GM12878 (cell line): ENCODE data around the gene TMEM192. TPM values are rescaled to one million over a fixed set of nuclear protein-coding genes. Genes with fewer than 3 reads are reported as not detected.

Experiments used
- ATAC-seq: fragments of 200-7000 bp; cut with Tn5 transposase; 3 replicates; pipeline ENCODE4 v1.9.1; 2020; ENCODE audit warnings: mild to moderate bottlenecking, moderate library complexity
- BruUV-seq: library from RNA; stranded (reverse); fragments of 400-500 nt; replicated peaks from 2 replicates; lab custom pipeline; 2021; lab: Mats Ljungman, UMichigan
- CTCF ChIA-PET: fragments of 300-600 bp; sonication (Branson Sonifier 250); formaldehyde crosslinking; extraction: SDS; loops from one replicate; lab custom pipeline; 2021; ENCODE audit warnings: inconsistent platforms; lab: Yijun Ruan, JAX
- POLR2A ChIA-PET: fragments of 350-600 bp; formaldehyde crosslinking; extraction: SDS; loops from one replicate; lab custom pipeline; 2021; ENCODE audit warnings: inconsistent platforms; lab: Charles Lee
- RAD21 ChIA-PET: fragments of 300-600 bp; sonication (Branson Sonifier 250); formaldehyde crosslinking; loops from one replicate; lab custom pipeline; 2023; ENCODE audit warnings: antibody characterized with exemption; ENCODE audit not compliant: unreplicated experiment; lab: Charles Lee
- SMC1A ChIA-PET: fragments of 300-600 bp; sonication (Branson Sonifier 250); formaldehyde crosslinking; loops from one replicate; lab custom pipeline; 2023; ENCODE audit not compliant: unreplicated experiment, uncharacterized antibody; lab: Charles Lee
- DNase-seq: peaks from one replicate; pipeline ENCODE4 v3.0.0-alpha.2; 2011; ENCODE audit warnings: low read depth, low spot score
- FAIRE-seq: peaks from 3 replicates; lab custom pipeline; 2011; peaks lifted over from hg19 to GRCh38; lab: Jason Lieb, UNC
- H2AFZ ChIP-seq: 2 replicates; pipeline ENCODE4 v1.6.0; 2011; ENCODE audit warnings: low read depth, low read length, control low read depth; ENCODE audit not compliant: control insufficient read depth
- H3K27ac ChIP-seq: 2 replicates; pipeline ENCODE4 v1.5.1; 2011; ENCODE audit warnings: control low read depth; ENCODE audit not compliant: control insufficient read depth, insufficient read depth
- H3K27me3 ChIP-seq, 2 experiments: replicated peaks in 1 of 2; 2 replicates each; pipeline versions ENCODE4 v1.6.0 to v1.6.1; 2011; ENCODE audit warnings: low read length in 1 of 2; ENCODE audit not compliant: control insufficient read depth in 2 of 2, insufficient read depth in 2 of 2
- H3K36me3 ChIP-seq, 2 experiments: 2 replicates each; pipeline ENCODE4 v1.5.1; 2011; ENCODE audit warnings: low read length in 1 of 2; ENCODE audit not compliant: control insufficient read depth in 2 of 2, insufficient read depth in 2 of 2
- H3K4me1 ChIP-seq: 2 replicates; pipeline ENCODE4 v1.6.1; 2011; ENCODE audit warnings: mild to moderate bottlenecking, low read length, moderate library complexity, mixed read lengths; ENCODE audit not compliant: control insufficient read depth, insufficient read depth
- H3K4me2 ChIP-seq: 2 replicates; pipeline ENCODE4 v1.6.0; 2011; ENCODE audit warnings: control low read depth; ENCODE audit not compliant: control insufficient read depth, insufficient read depth
- H3K4me3 ChIP-seq: fragments of 200-600 bp; sonication (generic); 2 replicates; pipeline ENCODE4 v1.5.1; 2016
- H3K79me2 ChIP-seq: 2 replicates; pipeline ENCODE4 v1.6.0; 2011; ENCODE audit warnings: low read length; ENCODE audit not compliant: control insufficient read depth, insufficient read depth
- H3K9ac ChIP-seq: 2 replicates; pipeline ENCODE4 v1.8.0; 2011; ENCODE audit warnings: low read length, control low read depth, mixed read lengths; ENCODE audit not compliant: control insufficient read depth, insufficient read depth
- H3K9me3 ChIP-seq: replicated peaks from 3 replicates; pipeline ENCODE4 v1.5.1; 2011; ENCODE audit warnings: mild to moderate bottlenecking, low read length; ENCODE audit not compliant: control insufficient read depth, insufficient read depth
- H4K20me1 ChIP-seq: 2 replicates; pipeline ENCODE4 v1.6.0; 2011; ENCODE audit not compliant: control insufficient read depth, insufficient read depth
- SMARCA5 ChIP-seq: fragments of 450-650 bp; IDR thresholded peaks from 2 replicates; pipeline ENCODE4 v1.6.1; 2017; ENCODE audit warnings: mild to moderate bottlenecking
- SUPT20H ChIP-seq: IDR thresholded peaks from 2 replicates; pipeline ENCODE4 v1.6.1; 2011; ENCODE audit warnings: low read depth, mild to moderate bottlenecking, low read length, moderate library complexity, borderline replicate concordance; ENCODE audit not compliant: control insufficient read depth
- ZZZ3 ChIP-seq: IDR thresholded peaks from 2 replicates; pipeline ENCODE4 v1.6.1; 2011; ENCODE audit warnings: low read depth; ENCODE audit not compliant: control insufficient read depth, insufficient read length
- WGBS: methylation state at CpG from one replicate; pipeline ENCODE4 v1.1.6; 2016; ENCODE audit warnings: low lambda C conversion rate; ENCODE audit not compliant: insufficient replicate concordance, insufficient coverage; ENCODE audit errors: missing lambda C conversion rate; 5-methylcytosine and 5-hydroxymethylcytosine counted together
- in situ Hi-C: fragments of 300-500 bp; cut with MboI; formaldehyde crosslinking; loops from 9 replicates; pipeline ENCODE4 v1.14.3; 2018; ENCODE audit warnings: mixed read lengths
- intact Hi-C: fragments of 100-400 bp; cut with micrococcal nuclease; formaldehyde crosslinking; loops from one replicate; pipeline ENCODE4 v1.14.2; 2022; ENCODE audit not compliant: unreplicated experiment
- polyA plus RNA-seq, 11 experiments: library from polyadenylated mRNA; depleted of rRNA in 4 of 11; unstranded in 6 of 11; stranded (reverse) in 5 of 11; fragments of >200 nt; fragmentation: Nextera tagmentation in 4 of 11; fragmentation: Illumina TruSeq in 1 of 11; extraction: Ambion mirVana in 4 of 11; extraction: Trizol in 1 of 11; gene quantifications; 1 replicate in 1 of 11; 2 replicates in 10 of 11; pipeline versions ENCODE4 v1.2.1 to v1.2.3, GENCODE V29; 2011 to 2016; ENCODE audit warnings: inconsistent platforms in 2 of 11, missing spikeins in 2 of 11, low read depth in 1 of 11
- total RNA-seq, 4 experiments: library from RNA; depleted of rRNA in 3 of 4; stranded (reverse); fragments of >200 nt in 3 of 4; fragmentation: Illumina TruSeq in 1 of 4; extraction: Trizol in 1 of 4; gene quantifications; 2 replicates each; pipeline versions ENCODE4 v1.2.1 to v1.2.3, GENCODE V29; 2013 to 2021
- TF ChIP-seq, protein P1 (sequence below): fragments of 450-650 bp; IDR thresholded peaks from 2 replicates; pipeline ENCODE4 v1.6.1; 2016; ENCODE audit warnings: mild to moderate bottlenecking
- TF ChIP-seq, protein P2 (sequence below): IDR thresholded peaks from 2 replicates; pipeline ENCODE4 v1.6.1; 2012; ENCODE audit warnings: low read depth, low read length, improper control_type of control experiment

TMEM192 gene
- total and polyA plus RNA-seq, 10 of the 15 experiments (the other 5 are each of a cell fraction or from before 2014, with no cell fraction given), result 1.8 to 16.0 (median 10.0) TPM

GRCh38 chr4:165095291-165095690 is 17.4 kb downstream of the TMEM192 start:
- BruUV-seq, result no TSS peak
- SMC1A ChIA-PET, result interaction anchor here (1.2 kb wide), 1 partner anchor 157 kb away, joined by 3 read pairs; no protein-coding TSS in a partner anchor
- Histone ChIP-seq H3K9ac (no peak overlapping the region), H2AFZ (no peak overlapping the region), H4K20me1 (no peaks in the 10 kb centered on the region), H3K4me1 (no peaks in the 10 kb centered on the region), H3K27ac (no peak overlapping the region), H3K79me2 (no peaks in the 10 kb centered on the region)
- in situ Hi-C loops, result loop anchor here (5.0 kb wide), 1 partner anchor 318 kb away; no protein-coding TSS in a partner anchor
- POLR2A ChIA-PET, result no interaction called here
- no peak for DNase-seq
- TF ChIP-seq ZZZ3, result no peak
- TF ChIP-seq SMARCA5, result no peak
- TF ChIP-seq SUPT20H, result no peak
- TF ChIP-seq, protein P1, sequence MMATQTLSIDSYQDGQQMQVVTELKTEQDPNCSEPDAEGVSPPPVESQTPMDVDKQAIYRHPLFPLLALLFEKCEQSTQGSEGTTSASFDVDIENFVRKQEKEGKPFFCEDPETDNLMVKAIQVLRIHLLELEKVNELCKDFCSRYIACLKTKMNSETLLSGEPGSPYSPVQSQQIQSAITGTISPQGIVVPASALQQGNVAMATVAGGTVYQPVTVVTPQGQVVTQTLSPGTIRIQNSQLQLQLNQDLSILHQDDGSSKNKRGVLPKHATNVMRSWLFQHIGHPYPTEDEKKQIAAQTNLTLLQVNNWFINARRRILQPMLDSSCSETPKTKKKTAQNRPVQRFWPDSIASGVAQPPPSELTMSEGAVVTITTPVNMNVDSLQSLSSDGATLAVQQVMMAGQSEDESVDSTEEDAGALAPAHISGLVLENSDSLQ, result no peak
- TF ChIP-seq, protein P2, sequence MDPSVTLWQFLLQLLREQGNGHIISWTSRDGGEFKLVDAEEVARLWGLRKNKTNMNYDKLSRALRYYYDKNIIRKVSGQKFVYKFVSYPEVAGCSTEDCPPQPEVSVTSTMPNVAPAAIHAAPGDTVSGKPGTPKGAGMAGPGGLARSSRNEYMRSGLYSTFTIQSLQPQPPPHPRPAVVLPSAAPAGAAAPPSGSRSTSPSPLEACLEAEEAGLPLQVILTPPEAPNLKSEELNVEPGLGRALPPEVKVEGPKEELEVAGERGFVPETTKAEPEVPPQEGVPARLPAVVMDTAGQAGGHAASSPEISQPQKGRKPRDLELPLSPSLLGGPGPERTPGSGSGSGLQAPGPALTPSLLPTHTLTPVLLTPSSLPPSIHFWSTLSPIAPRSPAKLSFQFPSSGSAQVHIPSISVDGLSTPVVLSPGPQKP, result no peak
- TF ChIP-seq, all 136 proteins: peak for 0
- ChIA-PET RAD21 (interaction anchor here (1.4 kb wide), 1 partner anchor 157 kb away, joined by 4 read pairs; no protein-coding TSS in a partner anchor), CTCF (interaction anchor here (1.4 kb wide), 1 partner anchor 315 kb away, joined by 4 read pairs; no protein-coding TSS in a partner anchor)
- FAIRE-seq (no peak), ATAC-seq (no peak)
- H3K4me2 ChIP-seq, result no peak overlapping the region
- WGBS, result 100% methylated on average over 1 of the region's 1 CpG
- no peak overlapping the region for H3K4me3 ChIP-seq
- intact Hi-C loops, result loop anchor here (5.0 kb wide), 1 partner anchor 158 kb away; no protein-coding TSS in a partner anchor
- no peaks in the 10 kb centered on the region for H3K27me3 ChIP-seq
- no peaks in the 10 kb centered on the region for H3K36me3 ChIP-seq
- no peaks in the 10 kb centered on the region for H3K9me3 ChIP-seq
